ENCODE data around the gene PRRC2A.

The PRRC2A gene

GRCh38 chr6:31640612-31641011, 20.1 kb downstream of the PRRC2A start:
- no peak for TF ChIP-seq GATA1 (IDR thresholded peaks at IDR 0.05; ENCODE audit: low read depth, low read length)
- no peak for TF ChIP-seq POLR2A (IDR thresholded peaks at IDR 0.05; ENCODE audit: low read length)
- DNase-seq, result no peak

- TF ChIP-seq POLR2A (IDR thresholded peaks at IDR 0.05; ENCODE audit: low read length) (no peak), GATA1 (IDR thresholded peaks at IDR 0.05; ENCODE audit: low read depth, low read length) (no peak)
- DNase-seq, result no peak
Measured at GRCh38 chr6:31641370-31641769, 20.9 kb downstream of the PRRC2A start.

GRCh38 chr6:31642798-31643570, 22.5 kb downstream of the PRRC2A start:
- DNase-seq, result no peak
- TF ChIP-seq POLR2A (IDR thresholded peaks at IDR 0.05; ENCODE audit: low read length), result no peak
- TF ChIP-seq GATA1 (IDR thresholded peaks at IDR 0.05; ENCODE audit: low read depth, low read length), result no peak

- no peak for DNase-seq
- TF ChIP-seq POLR2A (IDR thresholded peaks at IDR 0.05; ENCODE audit: low read length), result no peak
- no peak for TF ChIP-seq GATA1 (IDR thresholded peaks at IDR 0.05; ENCODE audit: low read depth, low read length)
Measured at GRCh38 chr6:31643818-31644454, 23.4 kb downstream of the PRRC2A start.

- no peak for TF ChIP-seq POLR2A (IDR thresholded peaks at IDR 0.05; ENCODE audit: low read length)
- no peak for TF ChIP-seq GATA1 (IDR thresholded peaks at IDR 0.05; ENCODE audit: low read depth, low read length)
- DNase-seq, result no peak
Measured at GRCh38 chr6:31645325-31645724, 24.8 kb downstream of the PRRC2A start.

GRCh38 chr6:31651602-31652191, 31.2 kb downstream of the PRRC2A start:
- TF ChIP-seq GATA1 (IDR thresholded peaks at IDR 0.05; ENCODE audit: low read depth, low read length) (no peak), POLR2A (IDR thresholded peaks at IDR 0.05; ENCODE audit: low read length) (no peak)
- peak; percentile 88 to 92 for DNase-seq

- peak in 1 of 2 experiments; percentile 98 for DNase-seq
Measured at GRCh38 chr6:31652925-31653724, 32.6 kb downstream of the PRRC2A start.

GRCh38 chr6:31654574-31655348, 34.2 kb downstream of the PRRC2A start:
- DNase-seq, result no peak
- TF ChIP-seq POLR2A (IDR thresholded peaks at IDR 0.05; ENCODE audit: low read length), result no peak
- no peak for TF ChIP-seq GATA1 (IDR thresholded peaks at IDR 0.05; ENCODE audit: low read depth, low read length)

More at GRCh38 chr6:31652925-31653724, 32.6 kb downstream of the PRRC2A start:
- TF ChIP-seq GATA1 (IDR thresholded peaks at IDR 0.05; ENCODE audit: low read depth, low read length) (no peak), POLR2A (IDR thresholded peaks at IDR 0.05; ENCODE audit: low read length) (peak; percentile 52)

- TF ChIP-seq GATA1 (IDR thresholded peaks at IDR 0.05; ENCODE audit: low read depth, low read length) (no peak), POLR2A (IDR thresholded peaks at IDR 0.05; ENCODE audit: low read length) (no peak)
- DNase-seq, result no peak
Measured at GRCh38 chr6:31655349-31656237, 35.1 kb downstream of the PRRC2A start, which contains the start of gene APOM. Gene APOM (plus strand): TSS chr6:31655894. CDS start chr6:31655967, 73 bp downstream.

- TF ChIP-seq GATA1 (IDR thresholded peaks at IDR 0.05; ENCODE audit: low read depth, low read length) (no peak), POLR2A (IDR thresholded peaks at IDR 0.05; ENCODE audit: low read length) (no peak)
- DNase-seq, result peak; percentile 27 to 60
Measured at GRCh38 chr6:31657406-31658157, 37.1 kb downstream of the PRRC2A start.

- TF ChIP-seq GATA1 (IDR thresholded peaks at IDR 0.05; ENCODE audit: low read depth, low read length) (no peak), POLR2A (IDR thresholded peaks at IDR 0.05; ENCODE audit: low read length) (no peak)
- no peak for DNase-seq
Measured at GRCh38 chr6:31658158-31658688, 37.7 kb downstream of the PRRC2A start.
